Stimulated activated CD8-positive, alpha-beta memory T cell treated with anti-CD3 and anti-CD28 coated beads, Interleukin-7, amount 100 ng/mL, for 48 hours (primary cell): ENCODE measurements around the gene GLT6D1.

Experiments used
- DNase-seq, 2 donors: peaks; one replicate each; pipeline ENCODE4 v3.0.0-alpha.2; 2020; ENCODE audit warnings: low read depth in 1 of 2; ENCODE audit errors: extremely low read depth in 1 of 2

Gene GLT6D1

DNA sequence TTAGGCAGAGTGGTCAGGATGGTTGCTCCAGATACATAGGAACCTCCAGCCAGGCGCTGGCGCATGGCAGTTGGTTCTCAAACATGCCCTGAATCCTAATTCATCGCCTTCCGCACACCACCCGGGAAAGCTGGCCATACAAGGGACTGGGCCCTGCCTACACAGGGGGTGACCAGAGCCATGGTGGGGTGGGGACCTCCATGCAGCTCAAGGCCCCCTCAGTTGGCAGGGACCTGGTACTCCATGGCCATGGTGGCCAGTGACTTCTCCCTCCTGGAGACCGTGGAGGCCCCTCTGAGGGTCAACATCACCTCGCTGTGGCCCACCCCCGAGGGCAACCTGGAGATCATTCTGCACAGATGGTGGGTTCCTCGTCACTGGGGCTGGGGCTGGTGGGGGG lies 51.0 kb downstream of the GLT6D1 start:
- no peak for DNase-seq

DNA sequence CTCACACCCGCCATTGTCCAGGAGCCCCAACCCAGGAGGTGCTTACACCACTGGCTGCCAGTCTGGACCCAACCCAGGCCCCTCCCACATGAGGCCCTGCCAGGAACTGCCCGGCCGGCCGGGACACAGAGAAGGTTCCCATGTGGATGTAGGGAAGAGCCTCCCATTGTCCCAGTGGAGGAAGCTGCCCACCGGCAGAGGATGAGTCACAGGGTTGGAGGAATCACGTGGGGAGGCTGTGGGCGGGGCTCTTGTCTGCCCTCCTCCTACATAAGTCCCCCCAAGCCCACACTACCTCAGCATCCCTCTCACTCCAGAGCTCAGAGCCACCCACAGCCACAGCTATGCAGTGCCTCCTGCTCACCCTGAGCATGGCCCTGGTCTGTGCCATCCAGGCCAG lies 51.7 kb downstream of the GLT6D1 start:
- DNase-seq: no peak

DNA sequence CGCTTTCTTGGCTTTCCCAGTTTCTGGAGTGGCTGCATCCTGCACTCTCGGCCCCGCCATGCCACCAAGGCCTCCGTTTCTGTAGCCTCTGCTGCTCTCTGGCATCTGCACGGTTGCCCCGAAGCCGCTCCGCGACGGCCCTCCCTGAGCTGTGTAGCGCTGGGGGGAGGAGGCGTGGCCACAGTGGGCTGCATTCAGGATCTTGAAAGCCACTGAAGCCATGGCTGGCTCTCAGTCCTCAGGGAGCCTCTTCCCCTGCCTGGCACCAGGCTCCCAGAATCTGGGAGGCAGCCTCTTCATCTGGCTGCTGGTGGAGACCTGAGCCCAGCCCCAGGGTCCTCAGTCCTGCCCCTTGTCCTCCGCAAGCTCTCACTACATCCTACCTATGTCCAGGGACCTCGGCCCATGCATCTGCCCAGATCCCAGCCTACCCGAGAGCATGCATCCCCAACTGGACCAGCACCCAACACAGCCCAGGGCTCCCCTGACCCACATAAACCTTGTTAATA lies 52.7 kb downstream of the GLT6D1 start:
- no peak for DNase-seq

DNA sequence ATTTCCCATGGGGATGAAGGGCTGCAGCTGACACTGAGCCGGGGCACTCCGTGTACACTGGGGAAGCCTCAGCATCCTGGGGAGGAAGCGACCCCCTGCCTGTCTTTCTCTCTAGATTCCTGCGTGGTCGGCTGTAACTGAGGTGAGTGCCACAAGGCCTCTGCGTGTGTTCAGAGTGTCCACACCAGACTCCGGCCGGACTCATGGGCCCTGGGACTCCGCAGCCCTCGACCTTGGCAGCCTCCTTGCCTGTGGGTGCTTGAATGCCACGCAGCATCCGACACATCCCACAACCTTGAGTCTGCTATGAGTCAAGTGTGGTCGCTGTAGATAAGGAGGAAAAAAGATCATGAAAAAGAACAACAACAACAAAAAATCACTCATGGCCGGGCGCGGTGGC lies 54.4 kb downstream of the GLT6D1 start:
- DNase-seq: no peak

- no peak for DNase-seq
These were observed 55.0 kb downstream of the GLT6D1 start for GRCh38 chr9:135584371-135584770.

- no peak for DNase-seq
These were observed 55.7 kb downstream of the GLT6D1 start for GRCh38 chr9:135583688-135584011.

DNA sequence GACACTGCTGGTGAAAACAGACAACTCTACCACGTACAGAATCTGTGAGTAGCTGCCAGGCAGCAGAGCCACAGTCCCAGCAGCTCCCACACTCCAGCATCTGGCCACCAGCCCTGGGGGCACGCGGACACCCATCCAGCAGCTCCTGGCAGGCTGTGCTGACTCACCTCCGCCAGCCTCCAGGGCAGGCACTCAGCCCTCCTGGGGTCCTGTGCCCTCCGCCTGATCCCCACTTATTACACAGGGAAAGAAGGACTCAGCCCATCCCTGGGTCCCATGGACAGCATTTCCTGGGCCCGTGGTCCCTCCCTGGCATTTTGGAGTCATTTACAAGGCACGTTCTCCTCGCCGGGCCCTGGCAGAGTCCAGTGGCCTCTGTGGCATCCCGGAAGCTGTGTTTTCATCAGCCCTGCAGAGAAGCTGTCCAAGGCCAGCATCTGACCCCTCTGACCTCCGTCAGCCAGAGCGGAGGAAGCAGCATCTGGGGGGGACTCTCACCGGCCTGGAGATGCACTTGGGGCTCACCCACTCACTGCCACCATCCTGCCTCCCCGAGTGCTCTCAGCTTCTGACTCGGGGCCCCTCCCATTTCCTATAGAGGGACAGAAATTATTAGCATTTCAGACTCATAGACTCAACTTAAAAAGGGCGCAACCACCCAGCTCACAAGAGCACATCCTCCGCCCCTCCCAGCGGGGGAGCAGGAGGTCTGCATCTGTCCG lies 56.2 kb downstream of the GLT6D1 start:
- DNase-seq: no peak

GRCh38 chr9:135582541-135582940 lies 56.8 kb downstream of the GLT6D1 start:
- no peak for DNase-seq

DNA sequence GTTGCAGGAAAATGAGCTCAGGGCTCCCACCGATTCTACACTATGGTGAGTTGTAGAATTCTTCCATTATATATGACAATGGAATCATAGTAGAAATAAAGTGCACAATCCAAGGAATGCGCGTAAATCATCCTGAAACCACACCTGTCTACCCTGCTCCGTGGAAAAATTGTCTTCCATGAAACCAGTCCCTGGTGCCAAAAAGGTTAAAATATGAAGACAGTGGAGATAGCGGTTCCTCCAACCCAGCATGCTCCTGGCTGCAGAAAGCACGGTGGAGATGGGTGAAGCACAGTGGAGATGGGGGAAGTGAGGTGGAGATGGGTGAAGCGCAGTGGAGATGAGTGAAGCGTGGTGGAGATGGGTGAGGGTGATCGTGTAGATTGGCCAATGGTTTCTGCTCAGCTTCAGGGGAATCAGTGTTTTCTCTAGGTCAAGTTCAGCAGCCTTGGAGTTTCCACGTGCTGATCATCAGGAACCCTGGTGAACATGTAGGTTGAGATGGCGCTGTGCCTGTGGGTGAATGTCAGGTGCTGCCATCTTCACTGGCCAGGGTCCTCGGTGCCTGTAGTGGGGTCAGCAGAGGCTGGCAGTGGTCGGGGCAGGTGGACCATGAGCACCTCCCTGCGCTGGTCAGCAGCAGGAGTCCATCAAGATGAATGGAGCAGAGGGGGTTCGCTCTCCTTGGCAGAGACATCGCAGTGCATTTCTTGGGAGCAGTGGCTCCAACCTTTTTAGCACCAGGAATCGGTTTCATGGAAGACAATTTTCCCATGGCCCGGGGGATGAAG lies 57.5 kb downstream of the GLT6D1 start:
- DNase-seq: no peak

GRCh38 chr9:135580664-135581380 lies 58.5 kb downstream of the GLT6D1 start:
- no peak for DNase-seq

DNA sequence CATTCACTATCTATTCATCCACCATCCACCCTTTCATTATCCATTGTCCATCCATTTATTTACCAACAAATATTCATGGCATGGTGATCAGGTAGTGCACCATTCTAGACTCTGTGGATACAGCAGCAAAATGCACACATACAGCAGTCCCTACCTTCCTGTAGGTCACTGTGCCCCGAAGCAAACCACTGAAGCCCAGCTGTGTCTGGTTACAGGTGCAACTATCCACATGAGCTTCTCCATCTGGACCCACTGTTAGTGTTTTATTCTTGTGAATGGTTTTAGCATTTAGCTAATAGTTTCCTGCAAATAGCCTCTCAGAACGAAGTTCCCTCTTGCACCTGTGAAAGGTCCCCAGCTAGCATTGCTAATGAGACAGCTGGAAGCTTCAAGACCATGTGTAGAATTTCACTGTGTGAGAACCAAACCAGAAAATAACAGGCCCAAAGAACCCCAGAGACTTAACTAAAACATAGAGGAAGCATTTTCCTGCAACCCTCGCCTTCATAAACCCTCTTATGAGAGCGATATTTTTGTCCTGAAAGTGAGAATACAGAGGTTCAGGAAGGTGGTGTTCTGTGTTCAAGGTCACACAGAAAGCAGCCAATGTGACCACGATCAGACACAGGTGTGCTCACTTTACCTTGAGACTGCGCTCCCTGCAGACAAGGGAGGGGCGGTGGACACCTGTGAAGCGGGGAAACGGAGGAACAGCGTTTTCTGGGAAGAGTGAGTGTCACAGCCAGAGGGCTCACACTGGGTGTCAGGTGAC lies 59.3 kb downstream of the GLT6D1 start:
- no peak for DNase-seq

GRCh38 chr9:135579356-135579755 lies 60.0 kb downstream of the GLT6D1 start:
- DNase-seq: no peak

DNA sequence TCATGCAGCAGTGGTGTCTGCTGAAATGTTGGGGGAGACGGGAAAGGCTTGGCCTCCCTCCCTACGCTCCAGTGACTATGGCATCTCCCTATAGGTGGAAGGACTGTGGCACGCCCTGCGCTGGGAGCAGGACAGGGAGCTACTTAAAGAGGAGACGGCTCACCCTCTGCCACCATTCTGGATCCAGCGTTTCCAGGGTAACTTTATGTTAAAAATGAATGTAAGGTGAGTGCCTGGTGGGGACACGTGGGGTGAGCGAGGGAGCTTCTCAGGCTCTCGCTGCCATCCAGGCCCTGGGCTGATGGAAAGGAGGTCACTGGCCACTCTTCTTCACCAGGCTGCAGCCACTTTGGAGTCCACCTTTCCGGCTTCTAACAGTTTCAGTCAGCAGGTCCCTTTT lies 62.1 kb downstream of the GLT6D1 start:
- no peak for DNase-seq

DNA sequence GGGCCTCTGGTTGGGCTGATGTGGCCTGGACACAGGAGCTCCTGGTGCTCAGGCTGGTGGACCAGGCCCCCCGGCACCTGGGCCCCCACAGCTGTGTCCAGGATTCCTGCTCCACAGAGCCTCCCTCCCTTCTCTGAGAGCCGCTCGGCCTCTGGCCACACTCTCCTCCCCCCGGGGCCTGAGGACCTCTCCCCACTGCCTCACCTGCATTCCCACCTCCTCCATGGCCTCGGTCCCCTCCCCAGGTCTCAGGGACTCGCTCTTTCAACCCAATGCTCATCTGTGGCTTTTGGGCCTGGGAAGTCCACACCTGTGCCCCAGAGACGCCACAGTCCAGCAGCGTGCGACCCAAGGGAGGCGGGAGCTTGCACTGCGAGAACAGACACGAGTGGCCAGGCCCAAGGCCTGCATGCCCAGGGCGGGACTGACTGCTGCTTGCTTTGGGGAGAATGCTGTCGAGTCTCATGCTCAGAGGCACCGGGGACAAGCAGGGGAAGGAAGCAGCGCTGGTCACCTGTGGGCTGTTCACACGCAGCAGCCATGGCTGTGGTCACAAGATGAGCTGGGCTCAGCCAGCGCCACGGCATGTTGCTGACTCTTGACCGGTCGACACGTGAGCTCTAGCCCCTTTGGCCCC lies 63.2 kb downstream of the GLT6D1 start:
- DNase-seq: no peak

DNA sequence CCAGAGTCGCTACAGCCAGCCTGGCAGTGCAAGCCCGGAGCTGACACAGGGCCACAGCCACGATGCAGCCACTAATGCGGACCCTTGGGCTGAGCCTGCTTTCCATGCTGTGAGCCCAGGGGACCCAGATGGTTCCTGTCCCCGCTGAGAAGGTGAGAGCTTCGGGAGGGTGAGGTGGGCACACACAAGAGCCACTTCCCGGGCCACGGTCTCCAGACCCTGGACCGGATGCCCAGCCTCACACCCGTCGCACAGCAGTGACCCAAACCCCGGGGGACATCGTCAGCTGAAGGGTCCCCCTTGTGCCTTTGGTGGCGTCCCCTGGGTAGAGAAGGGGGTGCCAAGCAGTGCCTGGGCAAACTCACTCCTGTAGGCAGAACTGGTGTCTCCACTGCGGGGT lies 64.4 kb downstream of the GLT6D1 start:
- DNase-seq: no peak

DNA sequence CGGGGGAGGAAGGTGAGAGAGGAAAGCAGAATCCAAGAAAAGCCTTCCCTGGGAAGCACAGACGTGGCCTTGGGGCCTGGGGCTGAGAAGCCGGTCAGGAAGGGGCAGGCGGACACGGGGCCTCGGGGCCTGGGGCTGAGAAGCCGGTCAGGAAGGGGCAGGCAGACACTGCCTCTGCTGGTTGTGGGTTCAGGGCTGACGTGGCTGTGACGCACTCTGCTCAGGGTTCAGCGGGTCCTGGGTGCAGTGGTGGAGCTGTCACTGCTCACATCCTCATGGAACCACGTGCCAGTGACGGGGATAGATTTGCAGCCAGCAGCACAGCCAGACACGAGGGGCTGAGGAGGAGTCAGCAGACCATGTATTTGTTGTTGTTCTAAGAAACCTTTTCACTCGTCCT lies 65.0 kb downstream of the GLT6D1 start:
- DNase-seq: no peak
